KMS-11 (cell line): Measurements from ENCODE around the gene SLC15A2.

ENCODE experiments used
- H2AFZ ChIP-seq: fragments of 200-600 bp; sonication (generic); 2 replicates; pipeline ENCODE4 v1.6.1; 2016; ENCODE audit warnings: antibody characterized with exemption, mixed run types, low read depth
- H3K27ac ChIP-seq: fragments of 200-600 bp; sonication (generic); 2 replicates; pipeline ENCODE4 v1.6.1; 2016; ENCODE audit warnings: mild to moderate bottlenecking, mixed run types
- H3K27me3 ChIP-seq: fragments of 200-600 bp; sonication (generic); 2 replicates; pipeline ENCODE4 v1.6.1; 2017; ENCODE audit warnings: mild to moderate bottlenecking, low read depth, mixed run types, moderate library complexity; ENCODE audit not compliant: insufficient read depth
- H3K36me3 ChIP-seq: fragments of 200-600 bp; sonication (generic); 2 replicates; pipeline ENCODE4 v1.6.1; 2017; ENCODE audit warnings: mild to moderate bottlenecking, mixed run types; ENCODE audit not compliant: insufficient read depth
- H3K4me1 ChIP-seq: fragments of 200-600 bp; sonication (generic); 2 replicates; pipeline ENCODE4 v1.6.1; 2016; ENCODE audit warnings: mild to moderate bottlenecking, low read depth, mixed run types; ENCODE audit not compliant: poor library complexity, severe bottlenecking
- H3K4me2 ChIP-seq: fragments of 200-600 bp; sonication (generic); 2 replicates; pipeline ENCODE4 v1.7.0; 2016; ENCODE audit warnings: mild to moderate bottlenecking, mixed run types
- H3K4me3 ChIP-seq: fragments of 200-600 bp; sonication (generic); IDR thresholded peaks from 2 replicates; pipeline ENCODE4 v1.6.1; 2017; ENCODE audit warnings: low read depth, low read length, mixed read lengths; ENCODE audit not compliant: insufficient read depth
- H3K79me2 ChIP-seq: fragments of 200-600 bp; sonication (generic); 2 replicates; pipeline ENCODE4 v1.6.1; 2016; ENCODE audit warnings: low read depth, mixed run types; ENCODE audit not compliant: insufficient read depth
- H3K9ac ChIP-seq: fragments of 200-600 bp; sonication (generic); 2 replicates; pipeline ENCODE4 v1.6.1; 2016; ENCODE audit warnings: mild to moderate bottlenecking, mixed run types
- H4K20me1 ChIP-seq: fragments of 200-600 bp; sonication (generic); 2 replicates; pipeline ENCODE4 v1.6.1; 2016; ENCODE audit warnings: mild to moderate bottlenecking, mixed run types; ENCODE audit not compliant: insufficient read depth
- CTCF ChIP-seq: fragments of 200-600 bp; sonication (generic); conservative IDR thresholded peaks from 2 replicates; pipeline ENCODE4 v1.6.1; 2017; ENCODE audit warnings: low read depth, mild to moderate bottlenecking, antibody characterized with exemption, low read length, moderate library complexity, mixed read lengths

The SLC15A2 gene

DNA sequence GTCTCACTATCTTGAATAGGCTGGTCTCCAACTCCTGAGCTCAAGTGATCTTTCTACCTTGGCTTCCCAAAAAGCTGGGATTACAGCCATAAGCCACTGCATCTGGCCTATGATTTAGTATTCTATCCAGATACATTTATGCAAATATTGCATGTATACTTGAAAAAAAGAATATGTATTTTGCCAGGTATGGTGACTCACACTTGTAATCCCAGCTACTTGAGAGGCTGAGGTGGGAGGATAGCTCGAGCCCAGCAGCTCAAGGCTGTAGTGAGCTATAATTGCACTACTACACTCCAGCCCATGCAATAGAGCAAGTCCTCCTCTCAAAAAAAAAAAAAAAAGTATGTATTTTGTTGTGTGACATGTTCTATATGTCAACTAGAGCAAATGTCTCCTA lies 54.4 kb downstream of the SLC15A2 start:
- H3K9ac ChIP-seq, result no peak overlapping the region
- no peak overlapping the region for H3K4me2 ChIP-seq
- no peak overlapping the region for H2AFZ ChIP-seq
- H3K4me3 ChIP-seq, result no peak overlapping the region
- H3K79me2 ChIP-seq, result no peaks in the 10 kb centered on the region
- no peak for TF ChIP-seq CTCF
- no peaks in the 10 kb centered on the region for H3K4me1 ChIP-seq
- H3K27ac ChIP-seq, result no peak overlapping the region
- H3K36me3 ChIP-seq, result no peaks in the 10 kb centered on the region
- no peaks in the 10 kb centered on the region for H3K27me3 ChIP-seq
- no peaks in the 10 kb centered on the region for H4K20me1 ChIP-seq

GRCh38 chr3:121951291-121951919 lies 57.2 kb downstream of the SLC15A2 start:
- no peak for TF ChIP-seq CTCF
- Histone ChIP-seq H2AFZ (no peak overlapping the region), H3K4me1 (no peaks in the 10 kb centered on the region), H4K20me1 (no peaks in the 10 kb centered on the region), H3K27ac (no peak overlapping the region), H3K4me2 (no peak overlapping the region), H3K79me2 (no peaks in the 10 kb centered on the region), H3K27me3 (no peaks in the 10 kb centered on the region), H3K9ac (no peak overlapping the region), H3K36me3 (no peaks in the 10 kb centered on the region), H3K4me3 (no peak overlapping the region)

DNA sequence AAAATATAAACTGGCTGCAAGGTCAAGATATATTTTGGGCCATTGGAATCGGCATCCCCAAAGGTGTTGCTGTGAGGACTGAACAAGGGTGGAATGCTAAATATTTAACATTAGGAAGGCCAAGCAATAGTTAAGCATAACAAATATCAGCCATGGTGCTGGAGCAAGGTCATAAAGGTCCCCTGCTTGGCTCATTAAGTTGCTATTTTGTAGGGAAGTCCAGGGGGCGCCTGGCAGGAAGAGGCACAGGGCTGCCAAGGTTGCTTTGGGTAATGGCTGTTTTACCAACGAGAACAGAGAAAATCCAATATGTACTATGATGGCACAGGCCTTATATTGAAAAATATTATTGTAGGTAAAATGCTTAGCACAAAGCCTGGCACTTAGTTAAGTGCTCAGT lies 62.2 kb downstream of the SLC15A2 start:
- Histone ChIP-seq H3K4me1 (no peaks in the 10 kb centered on the region), H3K9ac (no peak overlapping the region), H3K27me3 (no peaks in the 10 kb centered on the region), H3K79me2 (no peaks in the 10 kb centered on the region), H3K4me3 (no peak overlapping the region), H3K4me2 (no peak overlapping the region), H2AFZ (no peak overlapping the region), H4K20me1 (no peaks in the 10 kb centered on the region), H3K36me3 (no peaks in the 10 kb centered on the region), H3K27ac (no peak overlapping the region)
- TF ChIP-seq CTCF, result no peak

DNA sequence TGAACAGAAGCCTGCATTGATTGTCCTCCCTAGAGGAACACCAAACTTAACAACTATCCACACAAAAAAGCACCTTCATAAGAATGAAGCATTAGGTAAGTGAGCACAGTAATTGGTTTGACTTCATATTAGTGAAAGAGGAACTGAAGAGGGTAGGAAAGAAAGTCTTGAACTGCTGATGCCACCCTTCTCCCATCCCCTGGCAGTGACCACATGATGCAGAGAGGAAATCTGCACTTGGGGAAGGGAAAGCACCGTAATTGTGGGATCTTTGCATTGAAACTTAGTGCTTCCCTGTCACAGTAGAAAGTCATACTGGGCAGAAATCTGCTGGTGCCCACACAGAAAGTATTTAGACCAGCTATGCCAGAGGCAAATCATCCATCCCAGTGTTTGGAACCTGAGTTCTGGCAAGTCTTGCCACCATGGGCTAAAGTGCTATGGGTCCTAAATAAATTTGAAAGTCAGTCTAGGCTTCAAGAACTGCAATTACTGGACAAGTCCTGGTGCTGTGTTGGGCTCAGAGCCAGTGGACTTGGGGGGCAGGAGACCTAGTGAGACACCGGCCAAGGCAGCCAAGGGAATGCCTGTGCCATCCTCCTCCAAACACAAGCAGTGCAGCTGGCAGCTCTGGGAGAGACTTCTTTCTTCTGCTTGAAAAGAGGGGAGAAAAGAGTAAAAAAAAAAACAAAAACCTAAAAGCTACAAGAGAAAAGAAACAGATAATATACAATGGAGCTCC lies 63.6 kb downstream of the SLC15A2 start:
- no peak for TF ChIP-seq CTCF

More for the DNA sequence above, 63.6 kb downstream of the SLC15A2 start:
- Histone ChIP-seq H2AFZ (no peak overlapping the region), H3K4me1 (no peaks in the 10 kb centered on the region), H3K9ac (no peak overlapping the region), H3K79me2 (no peaks in the 10 kb centered on the region), H3K36me3 (no peaks in the 10 kb centered on the region), H3K27me3 (no peaks in the 10 kb centered on the region), H3K4me3 (no peak overlapping the region), H3K27ac (no peak overlapping the region), H4K20me1 (no peaks in the 10 kb centered on the region), H3K4me2 (no peak overlapping the region)
